Astrocyte of the spinal cord (primary cell): Measurements from ENCODE around the gene ERBB4.

Experiments used
- DNase-seq: peaks from one replicate; pipeline ENCODE4 v3.0.0; 2011; ENCODE audit warnings: low read depth, low spot score
- H3K4me3 ChIP-seq: 2 replicates; pipeline ENCODE4 v1.5.1; 2011; ENCODE audit warnings: low read depth, mild to moderate bottlenecking, low read length, moderate library complexity
- in situ Hi-C: cut with HindIII; loops from 2 replicates; pipeline ENCODE4 v1.10.0; 2017; ENCODE audit warnings: low sequenced_read_pairs
- TF ChIP-seq, protein P1 (sequence below): IDR thresholded peaks from 2 replicates; pipeline ENCODE4 v1.5.1; 2012; ENCODE audit warnings: low read depth, mild to moderate bottlenecking, low read length, inconsistent platforms

ERBB4 gene

DNA sequence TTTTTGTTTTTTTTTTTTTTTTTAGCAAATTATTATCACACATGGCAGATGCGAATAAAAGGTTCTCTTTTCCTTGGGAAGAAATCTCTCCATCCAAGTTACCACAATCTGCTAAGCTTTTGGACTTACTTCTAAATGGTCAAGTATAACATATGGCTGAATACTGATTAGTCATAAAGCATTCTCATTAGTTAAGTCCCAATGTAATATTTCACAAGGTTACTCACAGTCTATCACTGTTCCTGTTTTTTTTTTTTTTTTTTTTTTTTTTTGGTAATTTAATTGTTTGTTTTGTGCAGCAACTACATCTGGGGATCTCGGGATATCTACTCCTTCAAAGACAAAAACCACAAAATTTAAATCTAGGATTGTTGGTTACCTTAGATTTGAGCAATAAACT lies 1210.5 kb downstream of the ERBB4 start:
- in situ Hi-C loops: no loop called here
- no peak for DNase-seq
- H3K4me3 ChIP-seq: no peak overlapping the region
- TF ChIP-seq, protein P1, sequence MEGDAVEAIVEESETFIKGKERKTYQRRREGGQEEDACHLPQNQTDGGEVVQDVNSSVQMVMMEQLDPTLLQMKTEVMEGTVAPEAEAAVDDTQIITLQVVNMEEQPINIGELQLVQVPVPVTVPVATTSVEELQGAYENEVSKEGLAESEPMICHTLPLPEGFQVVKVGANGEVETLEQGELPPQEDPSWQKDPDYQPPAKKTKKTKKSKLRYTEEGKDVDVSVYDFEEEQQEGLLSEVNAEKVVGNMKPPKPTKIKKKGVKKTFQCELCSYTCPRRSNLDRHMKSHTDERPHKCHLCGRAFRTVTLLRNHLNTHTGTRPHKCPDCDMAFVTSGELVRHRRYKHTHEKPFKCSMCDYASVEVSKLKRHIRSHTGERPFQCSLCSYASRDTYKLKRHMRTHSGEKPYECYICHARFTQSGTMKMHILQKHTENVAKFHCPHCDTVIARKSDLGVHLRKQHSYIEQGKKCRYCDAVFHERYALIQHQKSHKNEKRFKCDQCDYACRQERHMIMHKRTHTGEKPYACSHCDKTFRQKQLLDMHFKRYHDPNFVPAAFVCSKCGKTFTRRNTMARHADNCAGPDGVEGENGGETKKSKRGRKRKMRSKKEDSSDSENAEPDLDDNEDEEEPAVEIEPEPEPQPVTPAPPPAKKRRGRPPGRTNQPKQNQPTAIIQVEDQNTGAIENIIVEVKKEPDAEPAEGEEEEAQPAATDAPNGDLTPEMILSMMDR: no peak
